ENCODE results near the gene DAB2IP.

The DAB2IP gene

GRCh38 chr9:121604654-121605053, 46.8 kb upstream of the DAB2IP start:
- H3K9ac ChIP-seq (ENCODE audit: low read length) = no peak overlapping the region
- H3K27ac ChIP-seq (ENCODE audit: low read depth, low read length) = no peak overlapping the region
- no peaks in the 10 kb centered on the region for H3K9me3 ChIP-seq (ENCODE audit: insufficient read depth, low read length)
- no peak overlapping the region for H3K4me3 ChIP-seq (ENCODE audit: insufficient read depth, low read length, poor library complexity, severe bottlenecking)
- no peaks in the 10 kb centered on the region for H3K9me2 ChIP-seq (replicated peaks; ENCODE audit: insufficient read depth, low read length)
- no peak overlapping the region for H2AFZ ChIP-seq (ENCODE audit: low read depth, low read length, severe bottlenecking)
- no peaks in the 10 kb centered on the region for H4K20me1 ChIP-seq (ENCODE audit: low read depth, low read length)
- H3K36me3 ChIP-seq (ENCODE audit: low read length) = no peaks in the 10 kb centered on the region
- no peak overlapping the region for H3K4me2 ChIP-seq (ENCODE audit: low read depth, low read length, poor library complexity, severe bottlenecking)
- H3K27me3 ChIP-seq (ENCODE audit: low read length) = no peaks in the 10 kb centered on the region
- H3K79me2 ChIP-seq (ENCODE audit: insufficient read depth, low read length) = no peaks in the 10 kb centered on the region
- H3F3A ChIP-seq (ENCODE audit: insufficient read depth) = no peaks in the 10 kb centered on the region
- TF ChIP-seq, protein P1, sequence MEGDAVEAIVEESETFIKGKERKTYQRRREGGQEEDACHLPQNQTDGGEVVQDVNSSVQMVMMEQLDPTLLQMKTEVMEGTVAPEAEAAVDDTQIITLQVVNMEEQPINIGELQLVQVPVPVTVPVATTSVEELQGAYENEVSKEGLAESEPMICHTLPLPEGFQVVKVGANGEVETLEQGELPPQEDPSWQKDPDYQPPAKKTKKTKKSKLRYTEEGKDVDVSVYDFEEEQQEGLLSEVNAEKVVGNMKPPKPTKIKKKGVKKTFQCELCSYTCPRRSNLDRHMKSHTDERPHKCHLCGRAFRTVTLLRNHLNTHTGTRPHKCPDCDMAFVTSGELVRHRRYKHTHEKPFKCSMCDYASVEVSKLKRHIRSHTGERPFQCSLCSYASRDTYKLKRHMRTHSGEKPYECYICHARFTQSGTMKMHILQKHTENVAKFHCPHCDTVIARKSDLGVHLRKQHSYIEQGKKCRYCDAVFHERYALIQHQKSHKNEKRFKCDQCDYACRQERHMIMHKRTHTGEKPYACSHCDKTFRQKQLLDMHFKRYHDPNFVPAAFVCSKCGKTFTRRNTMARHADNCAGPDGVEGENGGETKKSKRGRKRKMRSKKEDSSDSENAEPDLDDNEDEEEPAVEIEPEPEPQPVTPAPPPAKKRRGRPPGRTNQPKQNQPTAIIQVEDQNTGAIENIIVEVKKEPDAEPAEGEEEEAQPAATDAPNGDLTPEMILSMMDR (IDR thresholded peaks at IDR 0.05; ENCODE audit: insufficient read depth, low read length, poor library complexity, severe bottlenecking) = no peak
- no peak for TF ChIP-seq EZH2phosphoT487 (conservative IDR thresholded peaks at IDR 0.05; ENCODE audit: low read length)

GRCh38 chr9:121607434-121608167, 43.8 kb upstream of the DAB2IP start:
- H3K4me3 ChIP-seq (ENCODE audit: insufficient read depth, low read length, poor library complexity, severe bottlenecking) = no peak overlapping the region
- H3K36me3 ChIP-seq (ENCODE audit: low read length) = no peaks in the 10 kb centered on the region
- H3K9me2 ChIP-seq (replicated peaks; ENCODE audit: insufficient read depth, low read length) = no peaks in the 10 kb centered on the region
- H3K9me3 ChIP-seq (ENCODE audit: insufficient read depth, low read length) = no peaks in the 10 kb centered on the region
- H3F3A ChIP-seq (ENCODE audit: insufficient read depth) = no peaks in the 10 kb centered on the region
- no peaks in the 10 kb centered on the region for H3K27me3 ChIP-seq (ENCODE audit: low read length)
- TF ChIP-seq, protein P1 (IDR thresholded peaks at IDR 0.05; ENCODE audit: insufficient read depth, low read length, poor library complexity, severe bottlenecking) = no peak
- no peak for TF ChIP-seq EZH2phosphoT487 (conservative IDR thresholded peaks at IDR 0.05; ENCODE audit: low read length)
- H3K9ac ChIP-seq (ENCODE audit: low read length) = no peak overlapping the region
- no peak overlapping the region for H3K27ac ChIP-seq (ENCODE audit: low read depth, low read length)
- H3K4me2 ChIP-seq (ENCODE audit: low read depth, low read length, poor library complexity, severe bottlenecking) = no peak overlapping the region
- no peaks in the 10 kb centered on the region for H3K79me2 ChIP-seq (ENCODE audit: insufficient read depth, low read length)
- H2AFZ ChIP-seq (ENCODE audit: low read depth, low read length, severe bottlenecking) = no peak overlapping the region
- H4K20me1 ChIP-seq (ENCODE audit: low read depth, low read length) = no peaks in the 10 kb centered on the region

DNA sequence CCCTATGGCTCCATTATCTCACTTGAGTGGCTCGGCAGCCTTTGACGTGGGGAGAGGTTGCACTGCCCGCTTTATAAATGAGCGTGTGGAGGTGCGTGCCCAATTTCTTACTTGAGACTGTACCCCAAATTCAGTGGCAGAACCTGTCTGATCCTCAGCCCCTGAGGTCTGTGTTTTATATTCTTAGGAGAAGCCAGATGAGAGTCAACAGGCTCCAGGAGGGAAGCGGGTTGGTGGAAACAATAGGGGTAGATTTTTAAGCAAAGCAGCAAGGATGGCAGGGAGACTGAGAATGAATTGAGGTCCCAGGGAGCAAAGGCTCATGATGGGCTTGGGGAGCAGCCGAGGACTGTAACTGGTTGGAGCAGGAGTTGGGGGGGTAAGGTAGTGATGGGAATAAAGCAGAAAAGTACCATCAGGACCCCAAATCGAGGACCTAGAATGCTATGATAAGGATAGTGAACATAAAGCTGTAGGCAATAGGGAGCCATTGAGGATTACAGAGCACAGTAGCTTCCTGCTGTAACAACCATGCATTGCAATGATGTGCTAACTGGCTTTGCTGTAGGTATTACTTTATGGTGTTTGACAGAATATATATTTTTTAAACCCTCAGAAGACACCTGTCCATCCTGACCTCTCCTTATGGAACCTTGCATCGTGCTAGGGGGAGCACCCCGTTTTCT, 43.1 kb upstream of the DAB2IP start:
- no peaks in the 10 kb centered on the region for H3K27me3 ChIP-seq (ENCODE audit: low read length)
- no peaks in the 10 kb centered on the region for H3F3A ChIP-seq (ENCODE audit: insufficient read depth)
- H3K27ac ChIP-seq (ENCODE audit: low read depth, low read length) = no peak overlapping the region
- no peak overlapping the region for H3K4me2 ChIP-seq (ENCODE audit: low read depth, low read length, poor library complexity, severe bottlenecking)
- no peak overlapping the region for H3K9ac ChIP-seq (ENCODE audit: low read length)
- H3K4me3 ChIP-seq (ENCODE audit: insufficient read depth, low read length, poor library complexity, severe bottlenecking) = no peak overlapping the region
- H3K36me3 ChIP-seq (ENCODE audit: low read length) = no peaks in the 10 kb centered on the region
- H3K9me2 ChIP-seq (replicated peaks; ENCODE audit: insufficient read depth, low read length) = no peaks in the 10 kb centered on the region
- no peak overlapping the region for H2AFZ ChIP-seq (ENCODE audit: low read depth, low read length, severe bottlenecking)
- H4K20me1 ChIP-seq (ENCODE audit: low read depth, low read length) = no peaks in the 10 kb centered on the region
- TF ChIP-seq, protein P1 (IDR thresholded peaks at IDR 0.05; ENCODE audit: insufficient read depth, low read length, poor library complexity, severe bottlenecking) = no peak
- no peak for TF ChIP-seq EZH2phosphoT487 (conservative IDR thresholded peaks at IDR 0.05; ENCODE audit: low read length)
- no peaks in the 10 kb centered on the region for H3K79me2 ChIP-seq (ENCODE audit: insufficient read depth, low read length)
- no peaks in the 10 kb centered on the region for H3K9me3 ChIP-seq (ENCODE audit: insufficient read depth, low read length)
